GM12874 (cell line): ENCODE measurements around the gene SMLR1.

Experiments used
- CTCF ChIP-seq: IDR thresholded peaks from 2 replicates; pipeline ENCODE4 v1.5.1; 2011; ENCODE audit warnings: low read depth, mild to moderate bottlenecking, control low read depth, low read length, moderate library complexity; ENCODE audit not compliant: insufficient read depth

The SMLR1 gene

DNA sequence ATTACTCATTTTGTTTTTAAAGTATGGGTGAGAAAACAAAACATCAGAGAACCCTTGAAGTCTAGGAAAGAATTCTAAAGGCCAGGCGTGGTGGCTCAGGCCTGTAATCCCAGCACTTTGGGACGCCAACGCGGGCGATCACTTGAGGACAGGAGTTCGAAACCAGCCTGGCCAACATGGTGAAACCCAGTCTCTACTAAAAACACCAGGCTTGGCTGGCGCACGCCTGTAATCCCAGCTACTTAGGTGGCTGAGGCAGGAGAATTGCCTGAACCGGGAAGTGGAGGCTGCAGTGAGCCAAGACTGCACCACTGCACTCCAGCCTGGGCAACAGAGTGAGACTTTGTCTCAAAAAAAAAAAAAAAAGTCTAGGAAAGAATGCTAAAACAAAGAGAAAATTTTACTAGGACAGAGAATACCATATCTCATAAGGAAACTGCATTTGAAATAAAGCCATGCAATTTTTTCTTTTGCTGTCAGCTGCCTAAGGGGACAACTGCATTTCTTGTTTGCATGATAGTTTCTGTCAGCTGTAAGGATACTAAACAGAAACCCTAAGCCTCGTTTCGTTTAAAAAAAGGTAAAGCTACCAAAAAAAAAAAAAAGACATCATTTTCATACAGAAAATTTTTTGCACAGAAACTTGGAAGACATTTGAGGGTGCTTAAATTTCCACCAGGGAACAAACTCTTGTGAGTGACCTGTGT lies 32.1 kb downstream of the SMLR1 start:
- TF ChIP-seq CTCF = no peak

GRCh38 chr6:130862370-130862769 lies 35.2 kb downstream of the SMLR1 start:
- TF ChIP-seq CTCF = no peak

GRCh38 chr6:130863415-130864230 lies 36.4 kb downstream of the SMLR1 start:
- no peak for TF ChIP-seq CTCF

- no peak for TF ChIP-seq CTCF
Measured at GRCh38 chr6:130864344-130864743, 37.1 kb downstream of the SMLR1 start.

DNA sequence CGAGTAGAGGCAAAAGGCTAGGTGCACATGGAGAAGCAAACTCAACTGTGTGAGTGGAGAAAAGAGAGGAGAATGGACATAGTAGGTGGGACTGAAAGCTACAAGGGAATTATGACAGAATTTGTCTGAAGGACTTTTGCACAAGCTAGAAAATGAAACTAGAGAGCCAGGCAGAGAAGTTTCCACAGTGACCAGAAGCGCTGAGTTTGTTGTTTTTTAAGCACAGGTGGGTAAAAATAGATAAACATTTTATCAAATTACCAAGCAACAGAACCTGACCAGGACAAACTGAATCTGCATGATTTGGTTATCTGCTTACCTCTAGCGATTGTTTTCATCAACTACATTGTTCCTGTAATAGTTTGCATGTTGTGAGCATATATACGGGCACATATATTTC lies 38.6 kb downstream of the SMLR1 start:
- no peak for TF ChIP-seq CTCF

GRCh38 chr6:130869681-130870080 lies 42.5 kb downstream of the SMLR1 start:
- TF ChIP-seq CTCF = no peak

- TF ChIP-seq CTCF = no peak
Measured at GRCh38 chr6:130870179-130870880, 43.1 kb downstream of the SMLR1 start.
